Sigmoid colon (tissue), 4 donors: ENCODE measurements around the gene MMP13.

Experiments used
- CTCF ChIP-seq, 4 experiments: fragments of 450-650 bp in 3 of 4; fragments of 200-600 bp in 1 of 4; IDR thresholded peaks; one replicate each; pipeline ENCODE4 v1.5.1; 2016 to 2019; ENCODE audit warnings: antibody characterized with exemption in 4 of 4, mild to moderate bottlenecking in 3 of 4, moderate library complexity in 2 of 4
- EP300 ChIP-seq, 4 donors: sonication (generic); formaldehyde crosslinking; IDR thresholded peaks; one replicate each; pipeline ENCODE4 v1.6.1; 2017; ENCODE audit warnings: antibody characterized with exemption in 4 of 4

- TF ChIP-seq CTCF (IDR thresholded peaks at IDR 0.05) (no peak), EP300 (IDR thresholded peaks at IDR 0.05) (no peak)
Measured at GRCh38 chr11:102989379-102990047, 34.0 kb upstream of the MMP13 start.
